Ectodermal cell (in vitro differentiated cells): ENCODE measurements around the gene COL9A2.

Experiments
- H3K27ac ChIP-seq: 2 replicates; pipeline ENCODE4 v1.7.0; 2013; ENCODE audit warnings: mild to moderate bottlenecking, low read depth, low read length; ENCODE audit not compliant: insufficient read depth, poor library complexity, severe bottlenecking
- H3K27me3 ChIP-seq: 2 replicates; pipeline ENCODE4 v1.7.0; 2013; ENCODE audit warnings: mild to moderate bottlenecking, low read length; ENCODE audit not compliant: insufficient read depth, control insufficient read depth, poor library complexity, severe bottlenecking
- H3K36me3 ChIP-seq: one replicate; pipeline ENCODE4 v1.7.0; 2013; ENCODE audit warnings: low read length; ENCODE audit not compliant: control insufficient read depth, insufficient read depth
- H3K4me1 ChIP-seq: one replicate; pipeline ENCODE4 v1.7.0; 2013; ENCODE audit warnings: low read length; ENCODE audit not compliant: control insufficient read depth, insufficient read depth
- H3K4me3 ChIP-seq: 2 replicates; pipeline ENCODE4 v1.7.0; 2013; ENCODE audit warnings: low read depth, low read length, control low read depth; ENCODE audit not compliant: insufficient read depth
- H3K9me3 ChIP-seq: 2 replicates; pipeline ENCODE4 v1.7.0; 2013; ENCODE audit warnings: mild to moderate bottlenecking, low read length, moderate library complexity; ENCODE audit not compliant: control insufficient read depth
- WGBS, 2 experiments: methylation state at CpG; one replicate each; pipeline ENCODE4 v1.1.7; 2013; ENCODE audit warnings: missing lambda C conversion rate in 2 of 2; 5-methylcytosine and 5-hydroxymethylcytosine counted together

The COL9A2 gene

GRCh38 chr1:40305451-40305850 is 11.6 kb downstream of the COL9A2 start:
- Histone ChIP-seq H3K4me3 (no peak overlapping the region), H3K27ac (no peak overlapping the region), H3K4me1 (no peaks in the 10 kb centered on the region), H3K27me3 (no peaks in the 10 kb centered on the region), H3K9me3 (no peaks in the 10 kb centered on the region), H3K36me3 (no peaks in the 10 kb centered on the region)
- 86 to 88% methylated on average over 5 of the region's 5 CpGs for WGBS, 2 experiments

DNA sequence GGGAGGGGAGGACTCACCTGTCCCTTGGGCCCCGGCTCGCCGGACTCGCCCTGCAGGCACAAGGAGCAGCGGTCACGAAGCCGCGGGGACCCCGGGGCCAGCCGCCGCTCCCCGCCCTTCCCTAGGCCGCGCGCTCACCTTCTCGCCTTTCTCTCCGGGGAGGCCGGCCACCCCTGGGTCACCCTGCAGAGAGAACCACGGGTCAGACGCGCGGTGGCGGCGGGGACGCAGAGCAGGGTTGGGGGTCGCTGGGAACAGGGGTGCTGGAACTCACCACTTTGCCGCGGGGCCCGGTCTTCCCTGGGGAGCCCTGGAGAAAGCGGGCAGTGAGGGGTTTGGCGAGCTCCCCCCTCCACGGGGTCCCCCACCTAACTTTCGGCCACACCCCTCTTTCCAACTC is 13.3 kb downstream of the COL9A2 start:
- 95% methylated on average over 33 of the region's 33 CpGs for WGBS, 2 experiments
- Histone ChIP-seq H3K36me3 (no peaks in the 10 kb centered on the region), H3K4me3 (no peak overlapping the region), H3K27me3 (no peaks in the 10 kb centered on the region), H3K4me1 (no peaks in the 10 kb centered on the region), H3K27ac (no peak overlapping the region), H3K9me3 (no peaks in the 10 kb centered on the region)

DNA sequence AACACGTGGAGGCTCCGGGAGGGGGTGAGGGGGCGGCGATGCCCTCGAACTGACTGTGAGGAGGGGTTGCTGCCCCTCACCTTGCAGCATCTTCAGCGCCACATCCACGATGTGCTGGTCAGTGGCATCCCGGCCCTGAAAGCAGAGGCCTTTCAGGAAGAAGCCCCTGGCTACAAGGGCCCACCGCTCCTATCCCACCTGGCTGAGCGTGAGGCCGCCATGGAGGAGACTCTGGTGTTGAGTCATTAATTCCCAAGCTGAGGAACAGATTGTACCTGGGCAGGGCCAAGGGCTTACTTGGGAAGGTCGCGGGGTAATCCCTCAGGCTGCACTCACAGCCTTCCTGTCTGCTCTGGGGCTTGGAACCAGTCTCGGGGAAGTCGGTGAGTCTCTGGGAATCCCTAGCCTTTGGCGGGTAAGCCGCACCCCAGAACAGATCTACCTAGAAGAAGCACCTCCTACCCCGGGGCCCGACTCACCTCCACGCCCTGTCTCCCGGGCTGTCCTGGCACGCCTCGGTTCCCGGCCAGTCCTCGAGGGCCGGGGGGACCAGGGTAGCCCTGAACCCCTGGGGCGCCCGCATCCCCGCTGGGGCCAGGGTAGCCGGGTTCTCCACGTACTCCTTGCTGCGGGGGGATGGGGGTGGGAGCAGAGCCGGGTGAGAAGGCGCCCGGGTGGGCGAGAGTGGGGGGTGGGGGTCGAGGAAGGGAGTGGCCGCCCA is 13.9 kb downstream of the COL9A2 start:
- no peak overlapping the region for H3K4me3 ChIP-seq
- H3K9me3 ChIP-seq = no peaks in the 10 kb centered on the region
- H3K4me1 ChIP-seq = no peaks in the 10 kb centered on the region
- 94% methylated on average over 38 of the region's 38 CpGs for WGBS, 2 experiments
- no peaks in the 10 kb centered on the region for H3K27me3 ChIP-seq
- no peaks in the 10 kb centered on the region for H3K36me3 ChIP-seq
- H3K27ac ChIP-seq = no peak overlapping the region

- Histone ChIP-seq H3K36me3 (no peaks in the 10 kb centered on the region), H3K4me3 (no peak overlapping the region), H3K27me3 (no peaks in the 10 kb centered on the region), H3K4me1 (no peaks in the 10 kb centered on the region), H3K9me3 (no peaks in the 10 kb centered on the region), H3K27ac (no peak overlapping the region)
- 88 to 92% methylated on average over 13 of the region's 13 CpGs for WGBS, 2 experiments
Measured at GRCh38 chr1:40302475-40302874, 14.6 kb downstream of the COL9A2 start.

DNA sequence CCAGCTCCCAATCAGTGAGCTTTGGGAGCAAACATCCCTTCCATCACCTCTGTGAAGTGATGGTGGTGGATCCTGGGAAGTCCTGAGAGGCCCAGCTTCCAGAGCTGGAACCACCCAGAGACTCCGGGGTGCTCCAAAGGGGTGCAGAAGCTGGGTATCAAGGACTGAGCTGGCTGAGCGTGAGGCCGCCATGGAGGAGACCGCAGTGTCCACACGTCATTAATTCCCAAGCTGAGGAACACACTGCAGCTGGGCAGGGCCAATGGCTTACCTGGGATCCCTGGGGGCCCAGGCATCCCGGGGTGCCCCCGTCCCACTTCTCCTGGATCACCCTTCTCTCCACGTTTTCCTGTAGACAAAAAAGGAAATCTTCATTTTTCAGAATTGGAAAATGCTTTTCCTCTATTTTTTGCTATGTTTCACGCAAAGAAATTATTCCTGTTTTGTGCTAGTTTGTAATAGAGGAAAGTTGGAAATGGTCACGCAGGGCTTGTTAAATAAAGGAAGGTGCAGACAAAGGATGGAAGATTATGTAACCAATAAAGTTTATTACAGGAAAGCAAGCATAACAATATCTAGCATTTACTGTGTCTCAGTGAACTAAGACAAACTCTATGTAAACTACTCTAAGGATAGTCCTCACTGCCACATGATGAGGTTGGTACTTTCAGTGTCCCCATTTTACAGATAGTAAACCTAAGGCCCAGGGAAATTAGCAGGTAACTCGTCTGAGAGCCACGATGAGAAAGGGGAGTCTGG is 15.4 kb downstream of the COL9A2 start:
- Histone ChIP-seq H3K4me1 (no peaks in the 10 kb centered on the region), H3K9me3 (no peaks in the 10 kb centered on the region), H3K27ac (no peak overlapping the region), H3K27me3 (no peaks in the 10 kb centered on the region), H3K36me3 (no peaks in the 10 kb centered on the region), H3K4me3 (no peak overlapping the region)
- 91 to 94% methylated on average over 12 of the region's 12 CpGs for WGBS, 2 experiments

GRCh38 chr1:40301066-40301465 is 16.0 kb downstream of the COL9A2 start:
- no peaks in the 10 kb centered on the region for H3K4me1 ChIP-seq
- no peaks in the 10 kb centered on the region for H3K36me3 ChIP-seq
- H3K9me3 ChIP-seq = no peaks in the 10 kb centered on the region
- H3K27me3 ChIP-seq = no peaks in the 10 kb centered on the region
- no peak overlapping the region for H3K27ac ChIP-seq
- 92 to 95% methylated on average over 10 of the region's 10 CpGs for WGBS, 2 experiments
- no peak overlapping the region for H3K4me3 ChIP-seq

- Histone ChIP-seq H3K4me3 (no peak overlapping the region), H3K4me1 (no peaks in the 10 kb centered on the region), H3K36me3 (no peaks in the 10 kb centered on the region), H3K27ac (no peak overlapping the region), H3K9me3 (no peaks in the 10 kb centered on the region), H3K27me3 (no peaks in the 10 kb centered on the region)
- 93 to 97% methylated on average over 9 of the region's 9 CpGs for WGBS, 2 experiments
Measured at GRCh38 chr1:40300651-40301050, 16.4 kb downstream of the COL9A2 start.

DNA sequence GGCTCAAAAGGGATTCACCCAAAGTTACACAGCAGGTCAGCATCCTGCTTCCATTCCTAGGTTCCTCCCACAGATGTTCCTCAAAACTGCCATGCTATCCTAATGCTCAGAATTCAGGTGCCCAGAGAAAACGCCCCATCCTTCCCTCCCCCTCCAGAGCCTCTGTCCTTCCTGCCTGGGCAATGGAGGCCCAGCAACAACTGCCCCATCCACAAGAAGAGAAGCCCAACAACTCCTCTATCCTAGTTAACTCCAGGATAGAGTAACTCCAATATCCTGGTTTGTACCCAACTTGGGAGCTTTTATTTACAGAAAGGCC is 16.9 kb downstream of the COL9A2 start:
- Histone ChIP-seq H3K4me3 (no peak overlapping the region), H3K27me3 (no peaks in the 10 kb centered on the region), H3K36me3 (no peaks in the 10 kb centered on the region), H3K27ac (no peak overlapping the region), H3K4me1 (no peaks in the 10 kb centered on the region), H3K9me3 (no peaks in the 10 kb centered on the region)
- WGBS, 2 experiments = 95% methylated on average over 1 of the region's 1 CpG

- H3K27ac ChIP-seq = no peak overlapping the region
- no peaks in the 10 kb centered on the region for H3K27me3 ChIP-seq
- WGBS, 2 experiments = 83 to 89% methylated on average over 8 of the region's 8 CpGs
- H3K9me3 ChIP-seq = no peaks in the 10 kb centered on the region
- no peaks in the 10 kb centered on the region for H3K36me3 ChIP-seq
- H3K4me1 ChIP-seq = no peaks in the 10 kb centered on the region
- H3K4me3 ChIP-seq = no peak overlapping the region
Measured at GRCh38 chr1:40299366-40300248, 17.5 kb downstream of the COL9A2 start.

GRCh38 chr1:40291293-40291692 is 25.8 kb downstream of the COL9A2 start:
- Histone ChIP-seq H3K9me3 (no peaks in the 10 kb centered on the region), H3K27ac (no peak overlapping the region), H3K4me1 (no peaks in the 10 kb centered on the region), H3K4me3 (no peak overlapping the region), H3K27me3 (no peaks in the 10 kb centered on the region), H3K36me3 (peaks cover 17% of the 10 kb centered on the region)
- WGBS, 2 experiments = 97 to 100% methylated on average over 2 of the region's 2 CpGs
